Calu3 (cell line): ENCODE measurements around the gene PEX11G. TPM values are rescaled to one million over a fixed set of nuclear protein-coding genes. Genes with fewer than 3 reads are reported as not detected.

Experiments used
- BruUV-seq: library from RNA; stranded (reverse); fragments of 400-500 nt; replicated peaks from 2 replicates; lab custom pipeline; 2021; lab: Mats Ljungman, UMichigan
- CTCF ChIA-PET: fragments of 300-600 bp; sonication (Branson Sonifier 250); formaldehyde crosslinking; loops from one replicate; lab custom pipeline; 2022; ENCODE audit warnings: antibody characterized with exemption; lab: Charles Lee
- DNase-seq: peaks from one replicate; pipeline ENCODE4 v3.0.0; 2022
- H3K27ac Mint-ChIP-seq: one replicate; pipeline ENCODE4 v1.8.0; 2022; ENCODE audit warnings: mixed read lengths; ENCODE audit not compliant: unreplicated experiment
- H3K27me3 Mint-ChIP-seq: one replicate; pipeline ENCODE4 v1.8.0; 2022; ENCODE audit warnings: mixed read lengths; ENCODE audit not compliant: unreplicated experiment
- H3K36me3 Mint-ChIP-seq: one replicate; pipeline ENCODE4 v1.8.0; 2022; ENCODE audit warnings: mild to moderate bottlenecking, moderate library complexity, mixed read lengths; ENCODE audit not compliant: insufficient read depth, unreplicated experiment
- H3K4me1 Mint-ChIP-seq: one replicate; pipeline ENCODE4 v1.8.0; 2022; ENCODE audit warnings: mild to moderate bottlenecking, low read depth, mixed read lengths; ENCODE audit not compliant: unreplicated experiment
- H3K4me3 Mint-ChIP-seq: one replicate; pipeline ENCODE4 v1.8.0; 2022; ENCODE audit warnings: mild to moderate bottlenecking, low read depth, moderate library complexity, mixed read lengths; ENCODE audit not compliant: unreplicated experiment
- H3K9me3 Mint-ChIP-seq: one replicate; pipeline ENCODE4 v1.8.0; 2022; ENCODE audit warnings: low read depth, mixed read lengths; ENCODE audit not compliant: unreplicated experiment
- intact Hi-C: fragments of 100-400 bp; cut with micrococcal nuclease; formaldehyde crosslinking; loops from one replicate; pipeline ENCODE4 v1.10.0; 2022; ENCODE audit not compliant: unreplicated experiment
- total RNA-seq: library from RNA; stranded (reverse); gene quantifications from 2 replicates; pipeline ENCODE4 v1.2.3, GENCODE V29; 2022
- TF ChIP-seq, protein P1 (sequence below): fragments of 200-600 bp; IDR thresholded peaks from one replicate; pipeline ENCODE4 v1.8.0; 2022; ENCODE audit warnings: antibody characterized with exemption; ENCODE audit not compliant: unreplicated experiment

PEX11G gene
- total RNA-seq, 1 experiment from 2014 or later: 1.3 TPM

DNA sequence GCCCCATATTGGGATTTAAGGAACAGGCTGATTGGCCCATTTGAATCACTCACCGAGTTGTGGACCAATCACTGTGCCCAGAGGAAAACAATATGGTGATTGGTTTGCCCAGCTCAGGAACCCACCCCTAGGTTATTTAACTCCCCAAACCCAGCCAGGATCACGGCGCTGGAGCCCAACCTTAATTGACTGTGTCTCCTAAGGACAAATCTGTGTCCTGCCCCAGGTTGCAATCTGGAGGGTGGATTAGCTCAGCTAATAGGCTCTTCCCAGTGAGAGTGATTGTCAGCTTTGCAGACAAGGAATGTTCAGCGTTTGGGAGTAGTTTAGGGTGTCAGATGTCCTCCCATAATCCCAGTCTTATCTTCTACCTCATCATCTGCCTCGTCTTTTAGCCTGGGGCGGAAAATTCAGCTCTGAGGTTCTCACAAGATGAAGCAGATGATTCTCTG lies 23.6 kb upstream of the PEX11G start:
- TF ChIP-seq, protein P1, sequence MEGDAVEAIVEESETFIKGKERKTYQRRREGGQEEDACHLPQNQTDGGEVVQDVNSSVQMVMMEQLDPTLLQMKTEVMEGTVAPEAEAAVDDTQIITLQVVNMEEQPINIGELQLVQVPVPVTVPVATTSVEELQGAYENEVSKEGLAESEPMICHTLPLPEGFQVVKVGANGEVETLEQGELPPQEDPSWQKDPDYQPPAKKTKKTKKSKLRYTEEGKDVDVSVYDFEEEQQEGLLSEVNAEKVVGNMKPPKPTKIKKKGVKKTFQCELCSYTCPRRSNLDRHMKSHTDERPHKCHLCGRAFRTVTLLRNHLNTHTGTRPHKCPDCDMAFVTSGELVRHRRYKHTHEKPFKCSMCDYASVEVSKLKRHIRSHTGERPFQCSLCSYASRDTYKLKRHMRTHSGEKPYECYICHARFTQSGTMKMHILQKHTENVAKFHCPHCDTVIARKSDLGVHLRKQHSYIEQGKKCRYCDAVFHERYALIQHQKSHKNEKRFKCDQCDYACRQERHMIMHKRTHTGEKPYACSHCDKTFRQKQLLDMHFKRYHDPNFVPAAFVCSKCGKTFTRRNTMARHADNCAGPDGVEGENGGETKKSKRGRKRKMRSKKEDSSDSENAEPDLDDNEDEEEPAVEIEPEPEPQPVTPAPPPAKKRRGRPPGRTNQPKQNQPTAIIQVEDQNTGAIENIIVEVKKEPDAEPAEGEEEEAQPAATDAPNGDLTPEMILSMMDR: no peak
- no peak overlapping the region for H3K4me3 Mint-ChIP-seq
- peaks cover 14% of the 10 kb centered on the region for H3K36me3 Mint-ChIP-seq
- no peak overlapping the region for H3K27ac Mint-ChIP-seq
- peaks cover 10% of the 10 kb centered on the region for H3K4me1 Mint-ChIP-seq
- intact Hi-C loops: no loop called here
- no peaks in the 10 kb centered on the region for H3K9me3 Mint-ChIP-seq
- peaks cover 25% of the 10 kb centered on the region for H3K27me3 Mint-ChIP-seq
- CTCF ChIA-PET: interaction anchor here (0.5 kb wide), 1 partner anchor 208 kb away, joined by 3 read pairs; no protein-coding TSS in a partner anchor
- no peak for DNase-seq
- BruUV-seq: no TSS peak

DNA sequence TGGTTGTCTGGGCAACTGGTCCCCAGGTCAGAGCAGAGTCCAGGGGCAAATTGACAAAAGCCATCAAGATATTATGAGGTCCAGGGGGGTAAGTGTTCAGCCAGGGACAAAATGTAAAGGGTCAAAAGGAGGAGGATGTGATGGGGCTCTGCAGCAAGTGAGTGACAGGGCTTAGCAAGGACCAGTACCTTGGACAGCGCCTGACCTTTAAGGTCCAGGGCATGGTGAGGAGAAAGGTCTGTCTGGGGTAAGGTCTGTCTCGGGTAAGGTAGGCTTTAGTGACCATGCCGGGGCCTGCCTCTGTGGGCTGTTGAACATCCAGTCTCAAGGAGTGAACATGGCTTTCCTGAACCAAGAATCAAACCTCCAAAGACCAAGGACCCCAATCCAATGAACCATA lies 20.8 kb upstream of the PEX11G start:
- no peak overlapping the region for H3K27ac Mint-ChIP-seq
- no peak overlapping the region for H3K4me3 Mint-ChIP-seq
- H3K27me3 Mint-ChIP-seq: peaks cover 21% of the 10 kb centered on the region
- BruUV-seq: no TSS peak
- TF ChIP-seq, protein P1: no peak
- peaks cover 8% of the 10 kb centered on the region for H3K4me1 Mint-ChIP-seq
- H3K9me3 Mint-ChIP-seq: no peaks in the 10 kb centered on the region
- DNase-seq: no peak
- peaks cover 5% of the 10 kb centered on the region for H3K36me3 Mint-ChIP-seq
- intact Hi-C loops: no loop called here
- CTCF ChIA-PET: no interaction called here

DNA sequence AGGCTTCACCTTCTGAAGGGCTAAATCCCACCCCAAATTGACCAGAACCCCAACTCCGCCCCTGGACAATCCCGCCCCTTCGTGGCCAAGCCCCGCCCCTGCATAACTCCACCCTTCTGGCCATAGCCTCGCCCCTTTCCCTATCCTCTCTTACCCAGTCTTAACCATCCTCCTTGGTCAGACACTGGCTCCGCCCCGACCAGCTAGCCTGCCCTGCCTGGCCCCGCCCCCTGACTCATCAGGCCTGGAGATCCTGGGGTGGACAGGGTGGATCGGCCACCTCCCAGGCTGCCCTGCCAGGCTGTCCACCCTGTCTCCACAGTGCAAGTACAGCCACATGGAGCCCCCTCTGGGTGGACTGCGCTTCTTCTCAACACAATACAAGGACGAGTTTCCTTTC lies 19.0 kb upstream of the PEX11G start:
- CTCF ChIA-PET: interaction anchor here (0.5 kb wide), 1 partner anchor 55 kb away, joined by 4 read pairs; no protein-coding TSS in a partner anchor
- no TSS peak for BruUV-seq
- no peak overlapping the region for H3K27ac Mint-ChIP-seq
- H3K9me3 Mint-ChIP-seq: no peaks in the 10 kb centered on the region
- TF ChIP-seq, protein P1: no peak
- intact Hi-C loops: no loop called here
- H3K36me3 Mint-ChIP-seq: peaks cover 5% of the 10 kb centered on the region
- H3K4me3 Mint-ChIP-seq: no peak overlapping the region
- DNase-seq: peak; percentile 90
- H3K4me1 Mint-ChIP-seq: peaks cover 8% of the 10 kb centered on the region
- H3K27me3 Mint-ChIP-seq: peaks cover 12% of the 10 kb centered on the region

DNA sequence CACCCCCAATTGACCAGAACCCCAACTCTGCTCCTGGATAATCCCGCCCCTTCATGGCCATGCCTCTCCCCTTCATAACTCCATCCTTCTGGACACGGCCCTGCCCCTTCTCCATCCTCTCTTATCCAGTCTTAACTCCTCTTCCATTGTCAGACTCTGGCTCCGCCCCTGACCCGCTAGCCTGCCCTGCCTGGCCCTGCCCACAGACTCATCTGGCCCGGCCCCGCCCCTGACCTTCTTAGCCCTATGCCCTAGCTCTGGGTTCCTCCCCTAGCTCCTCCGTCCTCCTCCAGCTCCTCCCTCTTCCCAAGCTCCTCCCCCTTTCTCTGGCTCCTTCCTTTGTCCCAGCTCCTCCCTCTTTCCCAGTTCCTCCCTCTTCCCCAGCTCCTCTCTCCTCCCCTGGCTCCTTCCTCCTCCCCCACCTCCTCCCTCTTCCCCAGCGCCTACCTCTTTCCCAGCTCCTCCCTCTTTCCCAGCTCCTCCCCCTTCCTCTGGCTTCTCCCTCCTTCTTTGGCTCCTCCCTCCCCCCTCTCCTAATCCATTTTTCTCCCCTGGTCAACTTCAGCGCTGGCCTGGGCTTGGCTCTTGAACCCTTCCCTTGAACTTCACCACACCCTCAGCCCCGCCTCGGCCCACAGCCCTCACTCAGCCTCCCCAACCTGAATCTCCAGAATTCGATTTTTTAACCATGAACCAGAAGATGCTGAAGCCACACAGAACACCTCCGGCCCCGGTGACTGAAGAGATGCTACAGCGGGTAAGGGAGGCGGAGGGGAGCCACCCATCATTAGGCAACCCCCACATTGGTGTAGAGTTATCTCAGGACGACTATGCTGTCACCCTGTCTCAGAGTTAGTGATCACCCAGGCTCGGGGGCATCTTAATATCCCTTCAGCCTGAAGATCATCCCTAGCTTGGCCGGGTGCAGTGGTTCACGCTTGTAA lies 17.8 kb upstream of the PEX11G start:
- Mint-ChIP-seq H3K36me3 (peaks cover 5% of the 10 kb centered on the region), H3K27me3 (peaks cover 12% of the 10 kb centered on the region), H3K9me3 (no peaks in the 10 kb centered on the region), H3K4me3 (no peak overlapping the region), H3K4me1 (peaks cover 8% of the 10 kb centered on the region), H3K27ac (peak overlapping the region; percentile 36)
- CTCF ChIA-PET: interaction anchor here (0.8 kb wide), 2 partner anchors 9 to 123 kb away, joined by 6 read pairs; partner anchors contain the start of genes PET100 and XAB2
- intact Hi-C loops: no loop called here
- TF ChIP-seq, protein P1: no peak
- peak; percentile 69 for DNase-seq
- no TSS peak for BruUV-seq
